Activated naive CD4-positive, alpha-beta T cell treated with anti-CD3 and anti-CD28 coated beads, Interleukin-2, amount 50 U/mL, for 16 hours (primary cell): ENCODE data around the gene RASGRF2.

Experiments used
- DNase-seq: peaks from one replicate; pipeline ENCODE4 v3.0.0-alpha.2; 2020

RASGRF2 gene

DNA sequence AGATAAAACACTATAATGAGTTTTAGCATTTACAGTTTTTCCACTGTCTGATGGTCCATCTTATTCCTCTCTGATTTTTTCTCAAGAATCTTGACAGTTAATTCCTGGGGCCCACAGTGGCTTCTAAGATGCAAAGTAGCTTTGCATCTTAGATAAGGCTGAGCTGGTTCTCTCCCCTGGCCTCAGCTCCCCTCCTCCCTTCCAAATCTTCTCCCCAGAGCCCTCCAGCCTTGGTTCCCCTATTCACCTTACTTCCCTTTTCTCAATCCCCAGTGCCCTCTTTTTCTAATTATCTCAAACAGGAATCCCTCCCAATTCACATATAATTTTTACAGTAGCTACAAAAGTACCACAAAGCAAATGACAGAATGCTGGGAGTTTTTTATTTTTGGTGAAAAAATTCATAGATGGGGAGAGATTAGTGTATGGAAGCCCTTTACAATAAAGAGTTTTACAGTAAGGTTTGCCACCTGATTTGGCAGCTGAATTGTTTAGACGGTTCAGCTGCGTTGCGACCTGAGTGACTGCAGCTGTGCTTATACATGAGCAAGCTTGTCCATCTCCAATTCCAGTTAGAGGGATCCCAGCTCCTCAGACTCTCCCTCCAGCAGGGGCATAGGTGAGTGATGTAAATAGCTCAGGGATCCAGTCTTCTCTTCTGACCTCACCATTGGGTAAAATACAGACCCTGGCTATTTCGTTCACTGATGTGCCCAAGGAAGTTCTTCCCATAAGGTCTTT lies 221.6 kb downstream of the RASGRF2 start:
- DNase-seq, result no peak

DNA sequence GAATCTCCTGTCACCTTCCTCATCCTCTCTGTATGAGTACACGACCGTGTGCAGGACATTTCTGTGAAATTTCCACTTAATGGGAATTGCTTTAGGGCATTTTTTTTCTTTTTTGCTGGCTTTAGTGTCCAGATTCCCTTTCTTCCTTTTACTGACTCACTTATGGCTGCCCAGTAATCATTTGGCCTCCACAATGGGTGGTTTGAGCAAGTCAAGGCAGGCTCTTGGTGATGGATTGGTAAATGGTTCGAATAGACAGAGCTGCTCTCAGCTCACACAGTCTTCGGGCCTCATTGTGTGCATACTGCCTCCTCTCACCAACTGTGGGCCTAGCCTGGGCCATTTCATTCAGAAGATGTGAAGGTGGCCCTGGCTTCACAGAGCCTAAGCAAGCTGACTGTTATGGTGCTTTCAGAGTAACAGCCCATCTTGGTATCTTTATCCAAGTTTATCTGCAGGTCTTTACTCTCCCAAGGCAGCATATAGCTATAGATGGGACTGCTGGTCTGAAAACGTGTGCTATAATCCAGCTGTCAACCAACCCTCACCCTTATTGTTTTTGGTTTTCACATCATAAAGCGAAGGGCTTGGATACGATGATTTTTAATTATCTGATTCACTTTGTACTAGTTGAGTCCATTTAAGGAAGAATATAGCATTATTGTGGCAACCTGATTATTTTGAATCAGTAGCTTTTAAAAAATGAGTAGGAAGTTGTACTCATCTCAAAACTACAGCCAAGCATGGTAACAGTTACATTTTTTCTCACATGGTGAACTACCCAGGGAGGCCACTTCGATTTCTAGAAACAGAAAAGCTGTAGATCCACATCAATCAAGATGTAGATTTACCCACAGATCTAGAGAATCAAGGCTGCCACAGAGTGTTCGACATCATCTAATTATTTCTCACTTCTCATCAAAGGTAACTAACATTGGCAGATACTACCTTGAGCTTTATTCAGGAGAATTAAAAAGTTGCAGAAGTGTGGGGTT lies 222.5 kb downstream of the RASGRF2 start:
- DNase-seq, result no peak

DNA sequence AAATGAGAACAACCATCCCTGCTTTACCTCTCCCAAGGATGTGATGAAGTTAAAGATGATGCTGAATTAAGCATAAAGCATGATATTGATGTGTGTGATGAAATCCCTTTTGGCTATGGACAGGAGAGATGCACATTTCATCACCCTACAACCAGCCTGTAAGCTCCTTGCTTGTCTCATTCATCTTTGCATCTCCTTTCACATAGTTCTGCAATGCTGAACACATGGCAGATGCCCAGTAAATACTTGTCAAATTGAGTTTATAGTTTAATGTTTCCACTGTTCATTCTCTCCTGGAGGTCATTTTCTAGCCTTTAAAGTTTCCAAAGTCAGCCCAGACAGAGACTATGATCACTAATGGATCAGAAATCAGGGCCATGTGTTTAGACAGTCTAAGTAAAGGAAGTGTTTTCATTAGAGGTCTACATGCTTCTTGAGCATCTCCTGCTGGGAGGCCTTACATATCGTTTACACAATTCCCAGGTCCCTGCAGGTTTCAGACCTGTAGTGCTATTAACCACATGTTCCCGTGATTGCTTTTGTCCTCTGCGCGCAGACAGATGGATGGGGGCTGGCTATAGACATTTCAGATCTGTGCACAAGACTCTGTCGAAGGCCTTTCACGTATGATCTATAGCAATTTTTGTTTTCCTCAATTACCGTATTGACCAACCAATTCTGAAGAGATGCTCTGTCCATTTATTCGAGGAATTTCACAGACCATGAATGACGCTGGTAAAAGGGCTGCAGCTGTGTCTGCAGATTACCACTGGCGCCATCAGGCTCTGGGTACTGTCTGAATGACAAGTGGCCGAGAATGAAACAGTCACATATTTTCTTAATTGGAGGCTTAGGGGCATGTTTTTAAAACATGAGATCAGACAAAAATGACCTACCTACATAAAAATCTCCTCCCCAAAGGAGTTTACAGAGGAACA lies 223.9 kb downstream of the RASGRF2 start:
- DNase-seq, result no peak

DNA sequence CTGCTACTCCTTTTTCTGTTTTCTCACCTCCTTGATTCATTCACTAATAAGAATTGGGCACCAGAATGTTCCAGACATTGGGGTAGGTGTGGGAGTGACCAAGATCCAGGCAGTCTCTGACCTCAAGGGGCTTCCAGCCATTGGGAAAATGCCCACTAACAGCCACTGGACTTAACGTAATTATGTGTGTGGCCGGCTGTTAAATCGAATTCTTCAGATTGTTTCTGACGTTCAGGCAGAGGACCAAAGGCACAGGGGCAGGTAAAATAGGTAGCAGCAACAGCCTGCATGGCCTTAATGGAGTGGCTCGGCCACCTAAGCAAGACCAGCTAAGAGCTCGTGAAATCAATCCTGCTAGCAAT lies 224.6 kb downstream of the RASGRF2 start:
- no peak for DNase-seq

DNA sequence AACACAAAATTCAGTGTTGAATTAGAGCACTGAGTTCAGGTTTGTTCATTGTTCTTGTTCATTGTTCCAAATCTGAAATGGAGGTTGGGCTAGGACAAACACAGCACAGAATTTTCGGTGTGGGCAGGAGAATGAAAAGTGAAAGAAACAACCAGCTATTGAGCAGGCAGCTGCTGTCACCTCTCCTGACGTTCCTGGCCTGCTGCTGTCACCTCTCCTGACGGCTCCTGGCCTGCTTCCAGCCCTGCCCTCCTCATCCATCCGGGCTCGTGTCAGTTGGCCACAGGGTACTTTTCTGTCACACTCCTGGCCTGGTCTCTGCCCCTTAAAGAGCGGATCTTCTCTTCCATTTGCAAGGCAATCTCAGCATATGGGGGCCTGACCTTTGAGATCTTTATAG lies 227.7 kb downstream of the RASGRF2 start:
- DNase-seq, result no peak

DNA sequence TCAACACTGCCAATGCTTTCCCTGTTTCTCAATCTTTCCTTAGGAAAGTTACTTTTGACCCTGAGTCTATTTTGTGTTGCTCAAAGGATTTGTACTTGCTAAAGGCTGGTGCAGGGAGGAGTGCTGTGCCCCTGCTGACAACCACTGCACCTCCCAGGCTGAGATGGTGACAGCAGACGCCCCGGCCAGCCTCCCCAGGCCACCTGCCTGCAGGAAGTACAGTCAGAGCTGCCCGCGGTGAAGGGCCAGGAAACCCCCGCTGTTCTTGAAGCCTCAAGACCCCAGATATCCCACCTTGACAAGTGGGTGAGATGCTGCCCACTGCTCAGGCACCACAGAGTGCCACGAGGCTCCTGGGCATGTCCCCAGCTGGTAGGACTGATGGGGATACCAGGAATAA lies 228.8 kb downstream of the RASGRF2 start:
- no peak for DNase-seq

- DNase-seq, result no peak
Measured at GRCh38 chr5:81189875-81190498, 229.8 kb downstream of the RASGRF2 start.

DNA sequence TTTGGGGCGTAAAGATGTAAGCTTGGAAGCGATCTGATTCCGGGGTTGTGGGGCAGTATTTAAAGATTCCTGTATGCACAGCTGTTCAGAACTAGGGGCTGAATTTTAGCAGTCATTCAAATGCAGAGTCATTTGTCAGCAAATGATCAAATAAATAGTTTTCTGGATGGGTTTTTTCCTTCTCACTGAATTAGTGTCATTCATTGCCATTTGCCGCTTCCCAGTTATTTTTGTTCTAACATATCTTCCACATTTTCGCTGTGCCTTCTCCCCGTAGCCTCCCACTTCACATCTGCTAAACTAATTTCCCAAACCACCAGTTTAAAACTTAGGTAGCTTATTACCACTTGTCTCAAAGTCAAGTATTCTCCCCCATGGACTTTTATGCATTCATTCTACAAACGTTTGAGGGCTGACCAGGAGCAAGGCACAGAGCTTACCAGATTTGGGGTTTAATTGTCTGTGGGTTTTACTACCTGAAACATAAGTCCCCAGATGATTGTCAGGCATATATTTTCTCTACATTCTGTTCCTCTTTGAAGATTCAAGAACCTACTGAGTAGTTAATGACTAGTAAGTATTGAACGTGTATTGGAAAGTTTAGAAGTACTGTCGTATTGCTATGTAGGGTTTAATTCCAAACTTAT lies 231.7 kb downstream of the RASGRF2 start:
- no peak for DNase-seq

- DNase-seq, result no peak
Measured at GRCh38 chr5:81192373-81192750, 232.2 kb downstream of the RASGRF2 start.

- peak; percentile 85 for DNase-seq
Measured at GRCh38 chr5:81194633-81195334, 234.6 kb downstream of the RASGRF2 start.

DNA sequence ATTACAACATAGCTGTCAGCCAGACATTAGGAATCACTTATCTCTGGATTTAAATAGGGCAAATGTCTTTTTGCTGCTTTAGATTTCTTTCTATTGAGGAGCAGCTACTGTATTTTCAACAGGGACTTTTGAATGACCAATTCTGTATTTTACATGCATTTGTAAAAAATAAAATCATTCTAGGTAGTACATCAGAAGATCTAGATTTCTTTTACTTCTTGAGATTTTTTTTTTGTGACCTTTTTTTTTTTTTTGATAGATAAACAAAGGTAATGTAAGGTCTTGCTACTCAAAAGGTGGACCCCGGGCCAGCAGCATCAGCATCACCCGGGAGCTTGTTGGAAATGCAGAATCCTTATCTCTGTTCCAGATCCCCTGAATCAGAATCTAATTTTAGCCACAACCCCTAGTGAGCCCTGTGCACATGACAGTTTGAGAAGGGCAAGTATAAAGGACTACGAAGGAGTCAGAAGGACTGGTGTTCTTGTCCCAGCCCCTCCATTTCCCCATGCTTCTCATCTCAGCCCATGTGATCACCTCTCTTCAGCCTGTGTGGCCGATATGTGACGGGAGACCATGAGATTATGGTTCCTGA lies 235.3 kb downstream of the RASGRF2 start:
- no peak for DNase-seq

DNA sequence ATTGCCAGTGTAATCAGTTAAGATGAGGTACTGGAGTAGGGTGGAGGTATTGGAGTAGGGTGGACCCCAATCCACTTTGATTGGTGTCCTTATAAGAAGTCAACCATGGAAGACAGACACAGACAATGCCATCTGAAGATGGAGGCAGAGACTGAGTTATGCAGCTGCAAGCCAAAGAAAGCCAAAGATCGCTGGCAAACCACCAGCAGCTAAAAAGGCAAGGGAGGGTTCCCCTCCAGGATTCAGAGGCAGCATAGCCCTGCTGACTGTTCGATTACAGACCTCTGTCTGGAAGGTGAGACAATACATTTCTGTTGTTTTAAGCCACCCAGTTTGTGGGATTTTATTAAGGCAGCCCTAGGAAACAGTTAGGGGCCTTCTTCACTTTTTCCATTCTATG lies 242.5 kb downstream of the RASGRF2 start:
- DNase-seq, result no peak

GRCh38 chr5:81203729-81204128 lies 243.6 kb downstream of the RASGRF2 start:
- no peak for DNase-seq

DNA sequence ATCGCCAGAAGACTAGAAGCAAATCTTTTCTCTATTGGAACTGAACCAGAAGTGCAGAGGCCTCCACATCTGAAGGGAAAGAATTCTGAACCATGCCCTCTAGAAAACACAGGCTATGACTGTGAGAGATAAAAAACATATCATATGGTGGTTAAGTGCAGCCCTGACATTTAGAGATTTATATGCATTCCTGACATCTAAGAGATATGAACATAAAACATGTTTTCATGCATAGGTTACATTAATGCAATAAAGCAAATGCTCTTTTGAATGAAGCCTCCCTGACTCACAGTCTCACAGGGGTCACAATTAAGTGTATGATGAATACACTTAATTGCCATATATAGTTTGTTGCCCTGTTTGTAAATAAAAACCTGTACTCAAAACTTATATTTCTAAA lies 244.0 kb downstream of the RASGRF2 start:
- DNase-seq, result no peak

DNA sequence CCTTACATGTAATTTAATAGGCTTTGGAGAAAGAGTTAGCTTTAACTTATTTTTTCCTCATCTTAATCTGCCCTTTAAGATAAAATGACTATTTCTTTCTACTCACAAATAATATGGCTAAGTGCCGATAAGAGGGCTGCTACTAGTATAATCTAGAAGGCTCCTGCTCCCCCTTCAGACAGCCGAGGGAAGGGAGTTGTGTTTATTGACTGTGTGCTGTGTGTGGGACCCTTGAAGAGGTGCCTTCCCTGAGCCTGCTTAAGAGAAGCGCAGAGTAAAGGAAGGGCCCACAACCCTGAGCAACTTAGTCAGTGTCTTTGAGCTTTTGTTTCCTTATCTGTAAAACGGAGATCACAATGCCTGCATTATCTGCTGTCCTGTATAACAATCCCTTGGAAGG lies 244.9 kb downstream of the RASGRF2 start:
- DNase-seq, result no peak

- no peak for DNase-seq
Measured at GRCh38 chr5:81207009-81207408, 246.8 kb downstream of the RASGRF2 start.

- no peak for DNase-seq
Measured at GRCh38 chr5:81208904-81209303, 248.7 kb downstream of the RASGRF2 start.

- DNase-seq, result no peak
Measured at GRCh38 chr5:81209386-81209785, 249.2 kb downstream of the RASGRF2 start.

- DNase-seq, result no peak
Measured at GRCh38 chr5:81209869-81210493, 249.8 kb downstream of the RASGRF2 start.

DNA sequence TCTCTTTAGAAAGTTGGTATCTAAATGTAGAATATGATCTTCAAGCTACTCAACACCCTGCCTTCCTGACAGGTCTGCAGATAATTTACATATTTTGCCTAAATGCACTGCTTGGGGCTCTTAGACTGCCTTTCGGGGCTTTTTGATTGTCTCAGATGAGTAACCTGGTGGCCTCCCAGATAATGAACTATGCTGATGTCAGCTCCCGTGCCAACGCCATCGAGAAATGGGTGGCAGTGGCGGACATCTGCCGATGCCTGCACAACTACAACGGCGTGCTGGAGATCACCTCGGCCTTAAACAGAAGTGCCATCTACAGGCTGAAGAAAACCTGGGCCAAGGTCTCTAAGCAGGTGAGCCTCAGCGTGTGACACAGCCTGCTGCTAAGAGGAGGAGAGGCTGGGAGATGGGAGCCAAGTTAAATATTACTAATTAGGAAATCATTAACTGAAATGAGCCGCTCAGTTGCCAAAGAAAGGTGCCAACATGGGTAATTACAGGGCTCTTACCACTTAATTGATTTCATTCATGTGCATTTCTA lies 252.1 kb downstream of the RASGRF2 start:
- no peak for DNase-seq
